Measurements from ENCODE around the gene PGAM2.

Gene PGAM2

DNA sequence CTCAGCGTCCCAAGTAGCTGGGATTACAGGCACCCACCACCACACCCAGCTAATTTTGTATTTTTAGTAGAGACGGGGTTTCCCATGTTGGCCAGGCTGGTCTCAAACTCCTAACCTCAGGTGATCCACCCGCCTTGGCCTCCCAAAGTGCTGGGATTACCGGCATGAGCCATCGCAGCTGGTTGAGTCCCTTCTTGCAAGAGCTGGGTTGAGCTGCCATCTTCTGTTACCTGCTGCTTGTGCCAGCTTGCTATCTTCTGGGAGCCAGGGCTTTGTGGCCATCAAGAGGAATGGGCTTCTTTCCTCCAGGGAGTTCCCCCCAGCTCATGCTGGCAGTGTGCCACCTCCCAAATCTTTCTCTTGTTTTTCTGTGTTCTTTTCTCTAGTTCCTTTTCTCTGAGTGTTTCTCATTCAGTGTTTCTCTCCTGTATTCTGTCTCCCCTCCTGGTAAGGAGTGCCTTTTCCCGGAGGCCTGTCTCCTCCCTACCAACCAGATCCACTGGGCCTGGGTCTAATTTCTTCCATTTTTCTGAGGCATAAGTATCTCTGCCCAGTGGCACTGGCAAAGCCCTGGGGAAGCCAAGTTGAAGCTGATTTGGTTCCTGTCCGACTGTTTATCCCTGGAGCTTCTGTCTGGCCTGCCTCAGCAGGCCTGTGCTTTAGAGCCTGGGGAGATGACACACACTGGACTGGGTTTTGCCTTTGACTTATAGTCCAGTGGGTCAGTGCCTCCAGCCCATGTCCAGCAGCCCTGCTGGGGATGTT, 17.2 kb downstream of the PGAM2 start:
- TF ChIP-seq GATA2 (IDR thresholded peaks at IDR 0.05; ENCODE audit: low read depth, low read length): no peak
- TF ChIP-seq GATA3 (IDR thresholded peaks at IDR 0.05; ENCODE audit: low read depth, low read length): no peak

GRCh38 chr7:44046321-44047061, 18.9 kb downstream of the PGAM2 start:
- no peak for TF ChIP-seq GATA3 (IDR thresholded peaks at IDR 0.05; ENCODE audit: low read depth, low read length)
- TF ChIP-seq GATA2 (IDR thresholded peaks at IDR 0.05; ENCODE audit: low read depth, low read length): no peak

- TF ChIP-seq GATA2 (IDR thresholded peaks at IDR 0.05; ENCODE audit: low read depth, low read length): no peak
- no peak for TF ChIP-seq GATA3 (IDR thresholded peaks at IDR 0.05; ENCODE audit: low read depth, low read length)
Observed at GRCh38 chr7:44045226-44046014, 19.9 kb downstream of the PGAM2 start.

GRCh38 chr7:44044315-44045225, 20.8 kb downstream of the PGAM2 start, which contains the start of gene DBNL:
TSS of gene DBNL (plus strand) at chr7:44044702. CDS start at chr7:44044738, 36 bp downstream.
- no peak for TF ChIP-seq GATA2 (IDR thresholded peaks at IDR 0.05; ENCODE audit: low read depth, low read length)
- no peak for TF ChIP-seq GATA3 (IDR thresholded peaks at IDR 0.05; ENCODE audit: low read depth, low read length)

DNA sequence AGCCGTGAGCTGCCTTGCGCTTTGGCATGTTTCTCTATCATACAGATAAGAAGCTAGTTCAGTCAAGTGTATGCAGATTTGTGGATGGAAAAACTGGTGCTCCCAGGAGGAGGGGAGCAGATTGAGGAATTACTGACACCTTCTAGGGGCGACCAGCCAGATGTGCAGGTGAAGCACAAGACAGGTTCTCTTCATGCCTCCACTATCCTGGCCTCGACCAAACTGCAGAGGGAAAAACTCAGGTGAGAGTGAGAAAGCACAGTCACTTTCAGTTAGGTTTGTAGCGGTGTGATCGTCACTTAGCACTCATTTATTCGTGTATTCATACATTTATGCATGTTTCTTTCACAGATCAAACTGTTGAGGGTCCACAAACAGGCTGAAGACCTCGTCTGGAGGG, 21.5 kb downstream of the PGAM2 start:
- TF ChIP-seq GATA3 (IDR thresholded peaks at IDR 0.05; ENCODE audit: low read depth, low read length) (no peak), GATA2 (IDR thresholded peaks at IDR 0.05; ENCODE audit: low read depth, low read length) (no peak)

DNA sequence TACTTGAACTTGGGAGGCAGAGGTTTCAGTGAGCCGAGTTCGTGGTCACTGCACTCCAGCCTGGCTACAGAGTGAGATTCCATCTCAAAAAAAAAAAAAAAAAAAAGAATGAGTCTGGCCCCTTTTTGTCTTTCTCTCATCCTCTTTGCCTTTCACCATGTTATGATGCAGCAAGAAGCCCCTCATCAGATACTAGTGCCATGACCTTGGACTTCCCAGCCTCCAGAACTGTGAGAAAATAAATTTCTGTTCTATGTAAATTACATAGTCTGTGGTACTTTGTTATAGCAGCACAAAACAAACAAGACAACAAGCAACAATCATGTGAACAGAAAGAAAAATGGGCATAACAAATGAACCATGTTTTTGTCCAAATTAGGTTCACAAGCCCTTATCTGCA, 23.1 kb downstream of the PGAM2 start:
- TF ChIP-seq GATA2 (IDR thresholded peaks at IDR 0.05; ENCODE audit: low read depth, low read length) (no peak), GATA3 (IDR thresholded peaks at IDR 0.05; ENCODE audit: low read depth, low read length) (no peak)
